ENCODE results near the gene CBR1.
"Not testable (repeated sequence)": the region's sequence is repeated elsewhere in the genome, so short reads cannot be mapped to it uniquely, and the experiment has no call there.

Gene CBR1

DNA sequence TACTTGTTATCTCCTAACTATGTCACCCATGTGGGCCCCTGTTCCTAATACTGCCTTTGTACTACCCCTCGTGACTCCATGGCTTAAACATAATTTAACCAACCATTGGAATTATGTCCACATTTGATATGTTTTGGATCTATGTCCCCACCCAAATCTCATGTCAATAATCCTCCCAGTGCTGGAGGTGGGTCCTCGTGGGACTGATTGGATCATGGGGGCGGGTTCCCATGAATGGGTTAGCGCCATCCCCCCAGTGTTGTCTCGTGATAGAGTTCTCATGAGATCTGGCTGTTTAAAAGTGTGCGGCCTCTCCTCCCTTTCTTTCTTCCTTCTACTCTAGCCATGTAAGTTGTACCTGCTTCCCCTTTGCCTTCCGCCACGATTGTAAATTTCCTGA is 9.8 kb downstream of the CBR1 start:
- no peak for DNase-seq (ENCODE audit: low spot score)

GRCh38 chr21:36080386-36080785 is 10.6 kb downstream of the CBR1 start:
- no peak for DNase-seq (ENCODE audit: low spot score)

DNA sequence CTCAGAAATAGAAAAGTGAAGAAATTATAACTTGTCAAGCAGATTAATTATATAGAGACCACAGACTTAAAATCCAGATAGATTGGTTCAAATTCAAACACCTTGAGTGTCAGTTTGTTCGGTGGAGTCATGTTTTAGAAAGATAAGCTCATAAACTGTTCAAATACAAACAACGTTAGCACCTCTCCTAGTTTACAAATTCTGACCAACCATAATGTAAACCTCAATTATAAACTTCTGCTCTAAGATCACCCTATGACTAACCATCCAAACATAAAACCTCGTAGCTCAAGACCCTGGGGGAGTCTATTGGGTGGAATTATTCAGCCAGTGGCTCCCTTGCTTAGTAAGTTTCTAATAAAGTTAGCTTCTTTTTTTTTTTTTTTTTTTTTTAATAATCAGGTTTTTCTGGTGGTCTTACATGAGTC is 12.4 kb downstream of the CBR1 start:
- DNase-seq (ENCODE audit: low spot score): no peak

DNA sequence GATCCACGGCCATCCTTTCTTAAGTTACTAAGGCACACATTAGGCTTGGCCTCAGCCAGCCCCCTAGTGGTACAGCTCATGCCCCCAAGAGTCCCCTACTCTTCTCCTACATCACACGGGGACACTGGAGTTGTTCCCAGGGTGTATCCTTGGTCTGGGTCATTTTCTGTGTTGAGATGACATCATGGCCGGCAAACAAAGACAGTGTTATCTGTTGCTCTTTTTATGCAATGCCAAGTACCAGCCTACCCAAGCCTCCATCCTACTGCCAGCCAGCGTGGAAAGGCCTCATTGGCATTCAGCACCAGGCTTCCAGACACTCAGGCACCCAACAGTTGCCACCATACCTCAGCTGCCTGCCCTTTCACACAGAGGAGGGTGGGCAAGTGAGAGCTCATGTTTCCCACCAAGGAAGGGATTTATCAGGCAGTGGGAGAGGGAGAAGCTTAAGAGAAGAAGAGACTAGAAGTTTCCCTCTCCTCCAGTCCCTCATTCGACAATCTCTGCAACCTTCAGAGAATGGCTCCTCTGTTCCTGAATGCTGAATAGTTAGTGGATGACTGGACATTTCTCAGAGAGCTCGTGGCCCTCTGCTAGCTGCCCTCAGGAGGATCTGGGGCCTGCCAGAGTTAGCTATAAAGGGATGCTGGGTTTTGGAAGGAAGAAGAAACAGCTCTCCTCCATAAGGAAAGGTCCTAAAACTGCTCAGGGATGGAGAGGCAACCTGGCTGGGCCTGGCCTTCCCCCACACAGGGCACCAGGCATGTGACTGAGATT is 17.7 kb downstream of the CBR1 start:
- DNase-seq (ENCODE audit: low spot score): no peak

- DNase-seq (ENCODE audit: low spot score): no peak
Observed at GRCh38 chr21:36089946-36090345, 20.1 kb downstream of the CBR1 start.

DNA sequence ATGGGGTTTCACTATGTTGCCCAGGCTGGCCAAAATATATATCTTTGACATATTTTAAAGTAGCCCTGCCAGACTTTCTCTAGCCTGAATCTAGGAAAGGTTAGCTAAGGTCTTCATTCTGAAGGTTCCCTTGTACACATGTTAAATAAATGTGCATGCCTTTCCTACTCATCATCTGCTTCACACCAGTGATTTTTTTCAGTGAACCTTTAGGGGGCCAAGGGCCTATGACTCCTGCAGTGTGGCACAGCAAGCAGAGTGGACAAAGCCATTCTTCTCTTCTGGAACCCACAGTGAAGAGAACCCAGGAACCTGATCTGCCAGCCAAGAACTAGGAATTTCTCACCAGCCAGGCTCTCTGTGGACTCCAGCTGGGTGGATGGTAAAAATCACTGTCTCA is 22.9 kb downstream of the CBR1 start:
- DNase-seq (ENCODE audit: low spot score): no peak

- DNase-seq (ENCODE audit: low spot score): no peak
Observed at GRCh38 chr21:36093512-36093911, 23.7 kb downstream of the CBR1 start.

GRCh38 chr21:36096398-36097290 is 26.8 kb downstream of the CBR1 start:
- no peak for DNase-seq (ENCODE audit: low spot score)

- no peak for DNase-seq (ENCODE audit: low spot score)
Observed at GRCh38 chr21:36097427-36098181, 27.8 kb downstream of the CBR1 start.

GRCh38 chr21:36098182-36098532 is 28.3 kb downstream of the CBR1 start:
- DNase-seq (ENCODE audit: low spot score): no peak

GRCh38 chr21:36099000-36099399 is 29.2 kb downstream of the CBR1 start:
- DNase-seq (ENCODE audit: low spot score): no peak

GRCh38 chr21:36099695-36100211 is 29.9 kb downstream of the CBR1 start:
- not testable (repeated sequence) for DNase-seq (ENCODE audit: low spot score)

DNA sequence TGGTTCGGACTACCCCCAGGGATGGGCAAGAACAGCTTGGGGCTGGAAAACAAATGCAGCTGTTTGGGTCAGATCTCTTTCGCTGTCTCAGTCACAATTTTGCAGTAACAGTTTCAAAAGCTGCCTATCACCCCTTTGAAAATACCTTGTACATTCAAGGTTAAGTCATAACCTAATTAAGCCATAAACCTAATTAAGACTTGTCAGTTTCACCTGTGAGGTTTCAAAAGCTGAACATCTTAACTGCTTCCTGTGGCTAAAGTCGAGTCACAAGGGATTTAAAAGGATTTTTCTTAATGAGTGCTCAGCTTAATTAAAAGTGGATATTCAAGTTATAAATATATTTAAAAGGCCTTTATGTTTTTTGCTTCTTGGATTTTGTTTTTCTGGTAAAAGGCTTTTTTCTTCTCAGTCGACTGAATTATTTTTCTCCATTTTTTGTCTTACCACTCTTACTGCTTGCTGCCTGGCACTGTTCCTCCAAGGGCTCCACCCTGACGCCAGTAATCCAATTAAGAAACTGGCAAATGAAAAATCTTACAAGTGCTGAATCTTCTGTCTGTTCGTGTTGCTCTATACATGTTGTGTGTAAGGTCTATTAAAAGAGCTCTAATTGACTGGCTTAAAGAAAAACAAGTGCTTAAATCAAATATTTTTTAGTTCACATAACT is 31.3 kb downstream of the CBR1 start:
- no peak for DNase-seq (ENCODE audit: low spot score)

DNA sequence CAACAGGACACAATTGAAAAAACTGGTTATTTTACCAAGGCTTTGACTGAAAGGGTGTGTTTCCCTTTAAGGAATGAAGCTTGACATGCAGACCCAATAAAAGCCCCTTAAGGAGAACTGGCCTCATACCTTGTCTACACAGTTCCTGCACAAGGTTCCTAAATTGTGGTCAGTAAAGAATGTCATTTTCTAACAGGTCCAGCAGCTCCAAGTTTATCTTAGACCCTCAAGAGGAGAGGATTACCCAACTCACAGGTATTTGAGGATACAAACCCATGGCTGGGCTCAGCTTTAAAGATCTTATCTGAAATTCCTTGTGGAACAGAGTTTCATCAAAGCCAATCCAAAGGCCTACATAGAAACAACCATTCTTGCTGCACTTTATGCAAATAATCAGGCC is 33.6 kb downstream of the CBR1 start:
- no peak for DNase-seq (ENCODE audit: low spot score)

DNA sequence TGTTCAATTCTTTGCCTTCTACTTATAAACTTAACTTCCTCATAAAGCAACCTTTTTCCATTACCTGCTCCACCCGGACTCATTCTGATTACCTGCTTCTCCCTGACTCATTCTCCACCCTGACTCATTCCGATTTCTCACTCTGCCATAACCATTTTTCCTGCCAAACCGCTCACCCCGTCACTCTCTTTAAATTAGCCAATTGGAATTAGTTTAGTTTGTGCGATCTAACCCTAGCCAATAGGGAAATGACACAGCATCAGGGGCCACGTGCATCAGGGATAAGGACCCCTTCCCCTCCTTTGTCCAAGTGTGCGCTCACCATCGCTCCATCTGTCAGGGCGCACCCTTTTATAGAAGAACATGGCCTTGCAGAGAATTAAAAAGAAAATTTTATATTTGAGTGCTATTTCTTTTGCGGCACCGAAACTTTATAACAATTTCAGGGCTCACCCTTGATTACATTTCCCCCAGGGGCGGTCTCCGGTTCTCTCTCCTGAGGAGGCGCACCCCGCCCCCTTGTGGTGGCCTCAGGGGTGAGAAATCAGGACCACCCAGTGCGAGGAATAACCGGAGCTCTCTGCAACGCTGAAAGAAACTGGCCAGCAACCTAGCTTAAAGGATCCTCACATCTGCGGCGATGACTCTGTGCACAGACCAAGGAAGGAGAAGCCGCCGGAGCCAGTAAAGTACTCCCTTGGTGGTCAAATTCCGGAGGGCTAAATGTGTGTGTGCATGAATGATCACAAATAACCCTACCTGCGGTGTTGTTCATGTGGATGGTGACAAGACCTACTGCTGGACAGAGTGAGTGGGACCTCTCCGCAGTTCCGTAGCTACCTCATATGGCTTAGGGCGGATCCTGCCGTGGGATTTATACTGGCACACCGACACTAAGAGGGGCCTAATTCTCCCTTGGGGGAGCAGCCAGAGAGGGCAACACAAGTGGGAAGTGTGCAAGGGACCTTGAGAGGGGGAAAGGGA is 34.8 kb downstream of the CBR1 start:
- DNase-seq (ENCODE audit: low spot score): no peak

- DNase-seq (ENCODE audit: low spot score): no peak
Observed at GRCh38 chr21:36105327-36105842, 35.6 kb downstream of the CBR1 start.

GRCh38 chr21:36109868-36110267 is 40.0 kb downstream of the CBR1 start:
- no peak for DNase-seq (ENCODE audit: low spot score)

DNA sequence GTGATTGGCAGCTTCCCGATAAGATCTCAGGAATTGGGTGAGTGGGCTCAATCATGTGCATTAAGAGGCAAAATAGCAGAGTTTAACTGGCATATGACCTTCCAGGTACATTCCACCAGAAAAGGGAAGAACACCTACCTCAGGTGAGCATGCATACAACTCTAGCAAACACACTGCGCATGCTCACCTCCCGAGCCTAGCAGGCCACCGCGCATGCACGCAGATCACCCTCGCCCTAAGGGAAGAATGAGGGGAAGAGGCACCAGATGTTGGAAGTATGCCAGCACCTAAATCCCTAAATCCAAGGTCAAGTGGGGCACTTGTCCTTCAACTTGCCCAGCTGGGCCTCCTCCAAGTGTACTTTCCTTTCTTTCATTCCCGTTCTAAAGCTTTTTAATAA is 41.4 kb downstream of the CBR1 start:
- no peak for DNase-seq (ENCODE audit: low spot score)

DNA sequence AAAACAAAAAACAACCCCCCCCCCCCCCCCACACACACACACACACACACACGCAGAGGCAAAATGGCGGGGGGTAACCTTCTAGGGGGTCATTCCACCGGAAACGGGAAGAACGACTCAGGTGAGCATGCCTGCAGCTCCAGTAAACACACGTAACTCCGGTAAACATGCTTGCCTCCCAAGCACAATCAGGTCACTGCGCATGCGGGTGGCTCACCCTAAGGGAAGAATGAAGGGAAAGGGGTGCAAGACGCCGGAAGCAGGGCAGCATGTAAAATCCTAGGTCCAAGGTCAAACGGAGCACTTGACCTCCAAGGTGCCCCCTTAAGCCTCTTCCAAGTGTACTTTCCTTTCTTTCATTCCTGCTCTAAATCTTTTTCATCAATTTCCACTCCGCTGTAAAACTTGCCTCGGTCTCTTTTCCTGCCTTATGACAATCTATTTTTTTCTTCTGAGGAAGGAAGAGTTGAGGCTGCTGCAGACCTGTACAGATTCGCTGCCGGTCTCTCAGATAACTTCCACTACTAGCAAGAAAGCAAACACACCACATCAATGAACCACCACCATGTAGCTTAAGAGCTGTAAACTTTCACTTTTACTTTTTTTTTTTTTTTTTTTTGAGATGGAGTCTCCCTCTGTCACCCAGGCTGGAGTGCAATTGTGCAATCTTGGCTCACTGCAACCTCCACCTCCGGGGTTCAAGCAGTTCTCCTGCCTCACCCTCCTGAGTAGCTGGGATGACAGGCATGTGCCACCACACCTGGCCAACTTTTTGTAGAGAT is 44.0 kb downstream of the CBR1 start:
- DNase-seq (ENCODE audit: low spot score): no peak

All from AG08396 (cell line).